ENCODE data around the gene LTC4S.
"Not testable (repeated sequence)": the region's sequence is repeated elsewhere in the genome, so short reads cannot be mapped to it uniquely, and the experiment has no call there.

The LTC4S gene

DNA sequence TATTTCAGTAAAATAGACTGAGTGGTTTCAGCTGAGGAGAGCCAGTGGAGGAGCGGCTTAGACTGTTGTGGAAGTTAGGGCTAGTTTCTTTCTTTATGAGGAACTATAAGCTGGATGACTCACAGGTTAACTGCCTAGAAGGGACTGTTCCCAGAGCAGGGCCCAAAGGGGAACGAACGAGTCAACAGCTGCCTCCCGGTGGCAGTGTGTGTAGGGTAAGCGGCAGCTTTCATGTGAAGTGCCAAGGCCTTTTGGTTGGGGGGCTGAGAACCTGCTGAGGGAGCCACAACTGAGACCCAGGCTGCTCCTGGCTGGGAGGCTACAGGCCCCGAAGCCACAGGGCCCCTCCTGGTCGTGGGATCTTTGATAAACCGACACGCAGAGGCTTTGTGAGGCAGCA lies 33.9 kb downstream of the LTC4S start:
- DNase-seq (ENCODE audit: low spot score): no peak

DNA sequence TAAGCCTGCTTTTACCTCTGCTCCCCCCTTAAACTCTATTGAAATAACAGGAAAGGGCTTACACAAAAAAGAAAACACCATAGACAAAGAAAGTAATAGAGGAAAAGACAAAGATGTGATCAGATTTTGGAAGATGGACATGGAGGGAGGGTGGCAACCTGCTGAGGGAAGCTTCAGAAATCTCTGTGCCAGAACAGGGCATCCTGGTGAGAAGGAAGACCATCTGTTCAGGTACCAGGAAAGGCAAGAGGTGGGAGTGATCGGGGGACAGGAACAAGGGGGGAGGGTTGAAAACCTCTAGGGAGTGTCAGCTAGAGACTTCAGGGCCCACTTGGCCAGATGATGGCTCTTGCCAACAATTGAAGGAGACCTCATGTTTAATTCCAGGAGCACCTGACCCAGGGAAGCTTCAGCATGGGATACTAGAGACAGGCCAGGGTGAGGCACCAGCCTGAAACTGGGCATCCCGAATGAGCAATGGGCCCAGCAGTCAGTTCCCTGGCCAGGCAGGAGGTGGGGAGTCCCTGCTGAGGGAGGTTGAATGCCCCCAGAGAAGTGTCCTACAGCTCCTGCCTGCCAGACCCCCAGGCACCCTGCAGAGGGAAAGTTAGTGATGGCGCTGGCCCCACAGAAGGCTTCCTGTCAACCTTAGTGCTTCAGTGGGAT lies 35.1 kb downstream of the LTC4S start:
- no peak for DNase-seq (ENCODE audit: low spot score)

DNA sequence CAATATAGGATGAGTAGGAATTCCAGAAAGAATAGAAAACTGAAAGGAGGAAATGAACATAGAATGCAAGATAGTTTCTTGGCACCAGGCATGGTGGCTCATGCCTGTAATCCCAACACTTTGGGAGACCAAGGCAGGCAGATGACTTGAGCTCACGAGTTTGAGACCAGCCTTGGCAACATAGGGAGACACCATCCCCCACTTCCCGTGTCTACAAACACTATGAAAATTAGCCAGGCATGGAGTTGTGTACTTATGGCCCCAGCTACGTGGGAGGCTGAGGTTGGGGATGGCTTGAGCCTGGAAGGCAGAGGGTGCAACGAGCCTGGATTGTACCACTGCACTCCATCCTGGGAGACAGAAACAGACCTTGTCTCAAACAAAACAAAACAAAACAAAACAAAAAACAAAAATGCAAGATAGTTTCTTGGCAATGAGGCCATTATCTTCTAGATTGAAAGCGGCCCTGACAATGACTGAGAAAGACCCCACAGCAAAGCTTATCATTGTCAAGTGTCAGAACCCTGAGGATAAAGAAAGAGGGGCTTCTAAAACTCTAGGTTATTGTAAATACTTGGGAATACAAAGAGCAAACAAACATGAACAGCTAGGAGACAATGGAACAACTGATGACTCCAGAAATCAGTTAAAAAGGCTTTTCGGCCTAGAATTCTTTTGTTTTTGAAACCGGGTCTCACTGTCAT lies 36.1 kb downstream of the LTC4S start:
- DNase-seq (ENCODE audit: low spot score): no peak

DNA sequence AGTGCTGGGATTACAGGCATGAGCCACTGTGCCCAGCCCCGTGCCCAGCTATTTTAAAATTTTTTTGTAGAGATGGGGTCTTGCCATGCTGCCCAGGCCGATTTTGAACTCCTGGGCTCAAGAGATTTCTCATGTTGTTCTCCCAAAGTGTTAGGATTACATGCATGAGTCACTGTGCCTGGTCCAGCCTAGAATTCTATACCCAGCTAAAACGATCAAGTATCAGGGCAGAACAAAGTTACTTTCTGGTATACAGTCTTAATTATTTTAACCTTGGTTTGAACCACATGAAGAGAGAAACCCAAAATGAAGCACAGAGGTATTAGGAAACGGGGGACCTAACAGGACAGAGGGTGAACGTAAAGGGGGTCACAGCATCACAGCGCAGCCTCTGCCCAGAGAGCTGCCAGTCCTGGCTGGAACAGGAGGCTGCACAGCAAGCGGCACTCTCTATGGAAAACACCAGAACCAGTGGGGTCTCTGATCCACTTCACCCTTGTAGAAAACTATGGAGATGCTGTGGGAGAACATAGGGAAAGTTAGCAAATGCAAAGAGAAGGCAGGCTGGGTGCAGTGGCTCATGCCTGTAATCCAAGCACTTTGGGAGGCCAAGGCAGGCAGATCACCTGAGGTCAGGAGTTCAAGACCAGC lies 37.2 kb downstream of the LTC4S start:
- DNase-seq (ENCODE audit: low spot score): no peak

DNA sequence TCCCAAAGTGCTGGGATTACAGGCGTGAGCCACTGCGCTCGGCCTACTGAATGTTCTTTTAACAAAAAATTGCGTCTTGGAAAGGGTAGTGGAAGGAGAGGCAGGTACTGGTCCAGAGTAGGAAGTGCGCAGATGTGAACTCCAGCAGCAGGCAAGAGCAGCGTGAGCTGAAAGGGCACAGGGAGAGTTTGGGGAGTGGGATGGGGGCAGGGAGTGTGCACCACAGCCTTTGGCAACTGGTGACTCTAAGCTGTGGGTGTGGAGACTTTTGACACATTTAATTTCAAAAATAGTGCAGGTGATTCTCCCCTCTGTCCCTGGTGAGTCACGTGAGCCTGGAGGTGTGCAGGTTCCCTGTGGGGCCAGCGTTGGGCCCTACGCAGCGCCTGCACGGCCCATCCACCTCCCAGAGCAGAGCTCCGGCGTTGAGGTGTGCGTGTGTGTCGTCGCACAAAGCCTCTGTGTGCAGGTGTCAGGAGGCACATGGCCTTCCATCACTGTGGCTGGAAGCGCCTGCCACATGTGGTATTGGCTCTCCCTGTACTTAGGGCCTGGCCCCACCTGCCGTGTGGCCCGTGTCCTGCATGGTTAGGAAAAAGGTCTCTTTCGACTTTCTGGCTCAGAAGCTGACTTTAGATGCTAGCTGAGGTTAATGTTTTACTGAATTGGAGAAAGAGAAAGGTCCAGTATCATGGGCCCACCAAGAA lies 38.4 kb downstream of the LTC4S start:
- no peak for DNase-seq (ENCODE audit: low spot score)

DNA sequence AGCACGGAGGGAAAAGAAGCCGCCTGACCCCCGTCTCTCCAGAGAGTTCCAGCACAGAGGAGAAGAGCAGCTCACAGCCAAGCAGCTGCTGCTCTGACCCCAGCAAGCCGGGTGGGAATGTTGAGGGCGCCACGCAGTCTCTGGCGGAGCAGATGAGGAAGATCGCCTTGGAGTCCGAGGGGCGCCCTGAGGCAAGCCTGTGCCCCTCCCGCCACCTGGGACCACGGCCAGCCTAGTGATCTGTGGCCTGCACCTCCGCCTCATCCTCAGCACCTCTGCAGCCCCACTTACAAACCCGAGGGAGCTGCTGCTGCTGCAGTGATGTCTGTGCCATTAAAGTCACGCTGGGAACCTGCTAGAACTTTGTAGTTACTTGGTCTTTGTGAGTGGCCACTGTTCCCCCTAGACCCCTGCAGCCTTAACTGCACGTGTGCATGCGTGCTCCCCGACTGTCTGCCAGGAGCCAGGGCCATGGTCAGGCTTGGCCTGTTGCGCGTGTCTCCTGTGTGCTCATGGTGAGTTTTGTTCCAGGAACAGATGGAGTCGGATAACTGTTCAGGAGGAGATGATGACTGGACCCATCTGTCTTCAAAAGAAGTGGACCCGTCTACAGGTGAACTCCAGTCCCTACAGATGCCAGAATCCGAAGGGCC lies 39.4 kb downstream of the LTC4S start:
- DNase-seq (ENCODE audit: low spot score): no peak

DNA sequence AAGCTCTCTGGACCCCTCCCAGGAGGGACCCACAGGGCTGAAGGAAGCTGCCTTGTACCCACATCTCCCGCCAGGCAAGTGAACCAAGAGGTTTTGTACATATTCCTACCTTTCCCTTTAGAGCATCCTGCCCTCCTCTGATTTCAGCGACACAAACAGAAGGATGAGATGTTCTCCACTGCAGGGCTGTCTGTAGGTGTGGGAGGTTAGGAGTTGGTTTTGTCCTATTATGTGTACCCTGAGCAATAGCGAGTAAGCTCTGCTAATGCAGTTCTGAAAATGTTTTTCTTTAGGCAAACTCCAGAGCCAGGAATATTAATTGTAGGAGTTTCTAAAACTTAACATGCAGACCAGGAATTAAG lies 39.9 kb downstream of the LTC4S start:
- DNase-seq (ENCODE audit: low spot score): no peak

DNA sequence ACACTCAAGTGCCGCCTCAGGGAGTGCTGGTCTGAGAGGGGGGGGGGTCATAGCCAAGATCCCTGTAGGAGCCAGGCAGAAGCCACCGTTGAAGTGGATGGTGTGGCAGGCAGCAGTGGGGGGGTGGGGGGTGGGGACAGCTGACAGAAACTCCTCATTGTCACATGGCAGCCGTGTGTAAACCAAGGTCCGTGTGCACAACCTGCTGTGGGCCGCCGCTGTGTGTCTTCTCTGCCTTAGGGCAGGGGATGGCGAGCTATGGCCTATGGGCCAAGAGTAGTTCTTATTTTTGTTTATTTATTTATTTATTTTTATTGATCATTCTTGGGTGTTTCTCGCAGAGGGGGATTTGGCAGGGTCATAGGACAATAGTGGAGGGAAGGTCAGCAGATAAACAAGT lies 40.3 kb downstream of the LTC4S start:
- no peak for DNase-seq (ENCODE audit: low spot score)

DNA sequence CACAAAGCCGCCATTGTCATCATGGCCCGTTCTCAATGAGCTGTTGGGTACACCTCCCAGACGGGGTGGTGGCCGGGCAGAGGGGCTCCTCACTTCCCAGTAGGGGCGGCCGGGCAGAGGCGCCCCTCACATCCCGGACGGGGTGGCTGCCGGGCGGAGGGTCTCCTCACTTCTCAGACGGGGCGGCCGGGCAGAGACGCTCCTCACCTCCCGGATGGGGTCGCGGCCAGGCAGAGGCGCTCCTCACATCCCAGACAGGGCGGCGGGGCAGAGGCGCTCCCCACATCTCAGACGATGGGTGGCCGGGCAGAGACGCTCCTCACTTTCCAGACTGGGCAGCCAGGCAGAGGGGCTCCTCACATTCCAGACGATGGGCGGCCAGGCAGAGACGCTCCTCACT lies 41.1 kb downstream of the LTC4S start:
- DNase-seq (ENCODE audit: low spot score): not testable (repeated sequence)

DNA sequence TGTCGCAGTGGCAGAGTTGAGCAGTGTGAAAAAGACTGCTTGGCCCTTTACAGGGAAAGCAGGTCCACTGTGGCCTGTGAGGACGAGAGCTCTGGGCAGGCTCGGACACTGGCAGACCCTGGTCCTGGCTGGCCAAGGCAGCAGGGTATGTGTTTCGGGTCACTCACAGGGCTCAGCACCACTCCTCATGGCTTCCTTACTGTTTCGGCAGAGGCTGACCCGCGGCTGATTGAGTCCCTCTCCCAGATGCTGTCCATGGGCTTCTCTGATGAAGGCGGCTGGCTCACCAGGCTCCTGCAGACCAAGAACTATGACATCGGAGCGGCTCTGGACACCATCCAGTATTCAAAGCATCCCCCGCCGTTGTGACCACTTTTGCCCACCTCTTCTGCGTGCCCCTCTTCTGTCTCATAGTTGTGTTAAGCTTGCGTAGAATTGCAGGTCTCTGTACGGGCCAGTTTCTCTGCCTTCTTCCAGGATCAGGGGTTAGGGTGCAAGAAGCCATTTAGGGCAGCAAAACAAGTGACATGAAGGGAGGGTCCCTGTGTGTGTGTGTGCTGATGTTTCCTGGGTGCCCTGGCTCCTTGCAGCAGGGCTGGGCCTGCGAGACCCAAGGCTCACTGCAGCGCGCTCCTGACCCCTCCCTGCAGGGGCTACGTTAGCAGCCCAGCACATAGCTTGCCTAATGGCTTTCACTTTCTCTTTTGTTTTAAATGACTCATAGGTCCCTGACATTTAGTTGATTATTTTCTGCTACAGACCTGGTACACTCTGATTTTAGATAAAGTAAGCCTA lies 42.6 kb downstream of the LTC4S start:
- DNase-seq (ENCODE audit: low spot score): no peak

DNA sequence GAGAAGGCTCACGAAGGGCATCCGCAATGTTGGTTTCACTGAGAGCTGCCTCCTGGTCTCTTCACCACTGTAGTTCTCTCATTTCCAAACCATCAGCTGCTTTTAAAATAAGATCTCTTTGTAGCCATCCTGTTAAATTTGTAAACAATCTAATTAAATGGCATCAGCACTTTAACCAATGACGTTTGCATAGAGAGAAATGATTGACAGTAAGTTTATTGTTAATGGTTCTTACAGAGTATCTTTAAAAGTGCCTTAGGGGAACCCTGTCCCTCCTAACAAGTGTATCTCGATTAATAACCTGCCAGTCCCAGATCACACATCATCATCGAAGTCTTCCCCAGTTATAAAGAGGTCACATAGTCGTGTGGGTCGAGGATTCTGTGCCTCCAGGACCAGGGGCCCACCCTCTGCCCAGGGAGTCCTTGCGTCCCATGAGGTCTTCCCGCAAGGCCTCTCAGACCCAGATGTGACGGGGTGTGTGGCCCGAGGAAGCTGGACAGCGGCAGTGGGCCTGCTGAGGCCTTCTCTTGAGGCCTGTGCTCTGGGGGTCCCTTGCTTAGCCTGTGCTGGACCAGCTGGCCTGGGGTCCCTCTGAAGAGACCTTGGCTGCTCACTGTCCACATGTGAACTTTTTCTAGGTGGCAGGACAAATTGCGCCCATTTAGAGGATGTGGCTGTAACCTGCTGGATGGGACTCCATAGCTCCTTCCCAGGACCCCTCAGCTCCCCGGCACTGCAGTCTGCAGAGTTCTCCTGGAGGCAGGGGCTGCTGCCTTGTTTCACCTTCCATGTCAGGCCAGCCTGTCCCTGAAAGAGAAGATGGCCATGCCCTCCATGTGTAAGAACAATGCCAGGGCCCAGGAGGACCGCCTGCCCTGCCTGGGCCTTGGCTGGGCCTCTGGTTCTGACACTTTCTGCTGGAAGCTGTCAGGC lies 43.6 kb downstream of the LTC4S start:
- no peak for DNase-seq (ENCODE audit: low spot score)

DNA sequence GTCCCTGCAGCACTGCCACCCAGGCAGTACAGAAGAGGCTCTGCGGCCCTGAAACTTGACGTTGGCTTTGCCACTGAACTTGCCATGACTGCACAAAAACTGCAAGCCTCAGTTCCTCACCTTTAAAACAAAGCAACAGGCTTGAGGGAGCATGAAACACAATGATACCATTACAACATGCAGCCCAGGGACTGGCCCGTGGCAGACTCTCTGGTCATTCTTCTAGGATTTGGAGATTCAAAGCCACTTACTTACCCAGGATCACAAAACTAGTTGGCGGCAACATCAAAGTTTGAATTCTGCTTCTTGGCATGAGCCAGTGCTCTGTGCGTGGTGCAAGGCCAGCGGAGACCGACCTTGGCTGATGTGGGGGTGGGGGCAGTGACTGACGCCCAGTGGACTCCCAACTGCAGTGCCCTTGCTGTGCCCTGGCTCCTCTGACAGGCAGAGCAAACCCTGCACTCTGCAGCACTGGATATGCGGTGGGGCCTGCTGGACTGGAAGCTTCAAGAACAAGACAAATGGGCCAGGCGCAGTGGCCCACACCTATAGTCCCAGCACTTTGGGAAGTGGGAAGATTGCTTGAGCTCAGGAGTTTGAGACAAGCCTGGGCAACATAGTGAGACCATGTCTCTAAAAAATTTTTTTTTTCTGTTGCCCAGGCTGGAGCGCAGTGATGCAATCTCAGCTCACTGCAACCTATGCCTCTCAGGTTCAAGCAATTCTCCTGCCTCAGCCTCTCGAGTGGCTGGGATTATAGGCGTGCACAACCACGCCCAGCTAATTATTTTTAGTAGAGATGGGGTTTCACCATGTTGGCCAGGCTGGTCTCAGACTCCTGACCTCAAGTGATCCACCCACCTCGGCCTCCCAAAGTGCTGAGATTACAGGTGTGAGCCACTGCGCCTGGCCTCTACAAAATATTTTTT lies 45.8 kb downstream of the LTC4S start:
- no peak for DNase-seq (ENCODE audit: low spot score)

DNA sequence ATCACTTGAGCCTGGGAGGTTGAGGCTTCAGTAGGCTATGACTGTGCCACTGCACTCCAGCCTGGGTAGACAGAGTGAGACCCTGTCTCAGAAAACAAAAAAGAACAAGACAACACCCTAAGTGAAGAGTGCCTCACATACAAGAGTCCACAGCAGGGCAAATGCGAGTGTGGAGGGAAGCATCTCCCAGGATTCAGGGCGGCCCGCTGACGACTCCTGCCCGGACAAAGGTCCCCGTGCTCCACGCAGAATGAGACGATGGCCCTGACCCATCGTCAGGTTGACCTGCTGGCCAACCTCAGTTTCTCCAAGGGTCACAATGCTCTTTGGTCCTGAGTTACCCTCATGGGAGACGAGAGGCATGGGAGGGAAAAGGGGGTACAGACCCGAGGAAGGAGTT lies 46.5 kb downstream of the LTC4S start:
- no peak for DNase-seq (ENCODE audit: low spot score)

DNA sequence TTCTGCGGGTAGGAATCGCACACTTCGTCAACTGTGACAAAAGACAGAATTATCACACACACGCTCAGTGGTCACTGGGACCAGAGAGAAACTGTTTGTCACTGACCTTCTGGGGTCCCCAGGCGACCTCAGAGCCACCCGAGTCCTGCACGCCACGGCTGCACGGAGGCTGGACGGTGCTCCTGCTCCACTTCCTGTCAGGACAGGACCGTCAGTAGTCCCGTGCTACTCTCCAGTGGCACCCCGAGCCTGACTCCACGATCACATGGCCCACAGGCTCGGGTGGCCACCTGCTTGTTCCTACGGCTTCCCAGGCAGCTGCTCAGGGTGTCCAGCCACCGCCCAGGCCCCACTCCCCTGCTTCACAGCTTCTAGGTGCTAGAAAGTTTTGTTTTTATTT lies 47.0 kb downstream of the LTC4S start:
- DNase-seq (ENCODE audit: low spot score): no peak

DNA sequence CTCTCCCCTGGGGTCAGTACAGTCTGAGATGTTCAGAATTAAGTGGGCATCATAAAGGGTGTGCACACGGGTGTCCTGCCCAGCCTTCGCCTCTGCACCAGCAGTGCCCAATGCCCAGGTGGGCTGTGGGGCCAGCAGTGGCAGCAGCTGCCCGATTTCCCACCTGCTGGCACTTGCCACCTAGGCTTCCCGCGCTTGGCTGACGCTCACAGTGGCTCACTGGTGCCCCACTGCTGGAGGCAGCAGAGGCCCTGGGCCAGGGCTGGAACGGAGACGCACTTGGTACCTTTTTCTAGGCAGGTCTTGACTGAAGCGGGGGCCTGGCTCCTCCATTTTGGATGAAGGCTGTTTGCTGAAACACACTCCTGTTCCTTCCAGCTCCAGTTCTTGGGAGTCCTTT lies 47.8 kb downstream of the LTC4S start:
- no peak for DNase-seq (ENCODE audit: low spot score)
